AG09319 (cell line): ENCODE results near the gene PIK3C3.
A peak's percentile ranks its signal among the peaks of the same experiment; 100 is the strongest.

ENCODE experiments used
- DNase-seq: peaks from one replicate; pipeline ENCODE4 v3.0.0-alpha.2; 2010; ENCODE audit warnings: low read depth; ENCODE audit errors: extremely low read depth
- CTCF ChIP-seq: IDR thresholded peaks from 2 replicates; pipeline ENCODE4 v1.5.1; 2011; ENCODE audit warnings: low read depth, mild to moderate bottlenecking, inconsistent platforms, low read length, moderate library complexity

The PIK3C3 gene

GRCh38 chr18:41954827-41955613 lies at the start of gene PIK3C3:
TSS of gene PIK3C3 (plus strand) at chr18:41955234. CDS start at chr18:41955292, 58 bp downstream.
- DNase-seq, result peak; percentile 94
- TF ChIP-seq CTCF, result no peak

GRCh38 chr18:41905786-41906527 lies 49.1 kb upstream of the PIK3C3 start:
- no peak for DNase-seq
- TF ChIP-seq CTCF, result no peak

DNA sequence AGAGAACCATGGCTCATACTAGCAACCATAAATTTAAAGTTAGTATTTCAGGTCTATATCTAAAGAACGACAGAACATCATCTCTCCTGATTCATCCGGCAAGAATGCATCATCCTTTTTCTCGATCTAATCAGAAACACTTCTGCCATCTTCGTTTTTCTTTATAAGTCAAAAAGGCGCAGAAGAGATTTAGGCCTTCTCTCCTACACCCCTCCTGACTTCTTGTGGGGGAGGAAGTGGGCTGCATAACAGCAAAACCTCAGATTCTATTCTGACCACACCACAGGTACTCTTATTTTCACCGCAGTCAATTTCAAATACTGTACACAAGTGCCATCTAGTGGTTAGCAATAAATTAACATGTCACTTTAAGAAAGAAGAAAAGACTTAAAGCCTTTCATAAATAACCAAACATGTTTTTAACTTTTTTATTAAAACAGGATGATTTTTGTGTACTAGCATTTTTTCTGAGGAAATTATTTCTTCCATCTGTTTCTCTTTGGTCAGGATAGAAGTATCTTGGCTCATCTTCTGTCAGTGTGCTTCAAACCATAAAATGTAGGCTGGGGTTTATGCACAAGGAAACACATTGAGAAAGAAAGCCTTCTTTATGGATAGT lies 48.4 kb upstream of the PIK3C3 start:
- peak; percentile 52 for TF ChIP-seq CTCF
- no peak for DNase-seq

GRCh38 chr18:41917181-41917580 lies 37.9 kb upstream of the PIK3C3 start:
- no peak for TF ChIP-seq CTCF
- no peak for DNase-seq

GRCh38 chr18:41921770-41922169 lies 33.3 kb upstream of the PIK3C3 start:
- no peak for TF ChIP-seq CTCF
- DNase-seq, result no peak

DNA sequence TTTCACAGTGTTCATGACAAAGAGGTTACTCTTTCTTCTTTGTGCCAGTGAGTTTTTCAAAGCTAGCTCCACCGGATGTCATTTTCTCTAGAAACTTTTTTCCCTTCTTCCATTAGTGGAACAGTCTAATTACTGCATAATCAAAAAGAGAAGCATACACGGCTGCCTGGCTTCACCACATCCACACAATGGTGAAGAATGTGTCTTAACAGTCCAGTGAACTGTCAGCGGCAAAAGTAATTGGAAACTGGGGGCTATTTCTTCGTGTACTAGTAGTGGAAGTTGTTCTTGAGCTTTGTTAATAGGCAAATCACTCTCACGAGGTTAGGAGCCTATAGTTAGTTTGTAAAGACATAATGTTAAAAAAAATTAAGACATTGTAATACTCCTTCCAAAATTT lies 32.9 kb upstream of the PIK3C3 start:
- DNase-seq, result no peak
- TF ChIP-seq CTCF, result no peak

- TF ChIP-seq CTCF, result no peak
- DNase-seq, result no peak
Measured at GRCh38 chr18:41922841-41923240, 32.2 kb upstream of the PIK3C3 start.
